ENCODE results near the gene NEGR1. TPM values are rescaled to one million over a fixed set of nuclear protein-coding genes. Genes with fewer than 3 reads are reported as not detected.

The NEGR1 gene
- total and polyA plus RNA-seq, 7 donors = 1.3 to 10.2 (median 2.2) TPM

DNA sequence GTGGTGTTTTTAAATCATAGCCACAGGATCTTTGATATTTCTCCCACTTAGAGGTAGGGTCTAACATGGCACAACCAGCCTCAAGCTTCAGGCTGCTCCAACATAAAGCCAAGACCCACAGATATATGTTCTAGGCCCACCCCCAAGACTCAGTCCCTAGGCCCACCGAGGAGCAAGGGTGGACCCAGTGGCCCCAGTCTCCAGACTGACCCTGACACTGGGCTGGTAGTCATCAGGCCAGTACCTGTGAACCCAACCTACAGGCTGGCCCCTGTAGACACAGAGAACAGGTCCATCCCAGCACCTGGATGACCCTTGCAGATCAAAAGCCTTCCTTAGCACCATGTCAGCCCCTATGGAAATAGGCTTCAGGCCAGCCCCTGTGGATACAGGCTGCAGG, 60.5 kb downstream of the NEGR1 start:
- no peaks in the 10 kb centered on the region for H3K9me3 ChIP-seq
- TF ChIP-seq CTCF (IDR thresholded peaks at IDR 0.05) = no peak
- H3K27me3 ChIP-seq (ENCODE audit: insufficient read depth in 3 of 3, low read length in 2 of 3) = no peaks in the 10 kb centered on the region
- 68 to 89% (median 84%) methylated on average over 1 of the region's 1 CpG for WGBS, 3 donors
- H3K36me3 ChIP-seq (ENCODE audit: insufficient read depth in 1 of 2, low read depth in 1 of 2) = no peaks in the 10 kb centered on the region
- H3K4me3 ChIP-seq = no peak overlapping the region
- intact Hi-C loops (cut with DNase I) = no loop called here
- H3K4me1 ChIP-seq = no peaks in the 10 kb centered on the region
- ATAC-seq (no peak), DNase-seq (no peak)
- H3K27ac ChIP-seq = no peak overlapping the region

DNA sequence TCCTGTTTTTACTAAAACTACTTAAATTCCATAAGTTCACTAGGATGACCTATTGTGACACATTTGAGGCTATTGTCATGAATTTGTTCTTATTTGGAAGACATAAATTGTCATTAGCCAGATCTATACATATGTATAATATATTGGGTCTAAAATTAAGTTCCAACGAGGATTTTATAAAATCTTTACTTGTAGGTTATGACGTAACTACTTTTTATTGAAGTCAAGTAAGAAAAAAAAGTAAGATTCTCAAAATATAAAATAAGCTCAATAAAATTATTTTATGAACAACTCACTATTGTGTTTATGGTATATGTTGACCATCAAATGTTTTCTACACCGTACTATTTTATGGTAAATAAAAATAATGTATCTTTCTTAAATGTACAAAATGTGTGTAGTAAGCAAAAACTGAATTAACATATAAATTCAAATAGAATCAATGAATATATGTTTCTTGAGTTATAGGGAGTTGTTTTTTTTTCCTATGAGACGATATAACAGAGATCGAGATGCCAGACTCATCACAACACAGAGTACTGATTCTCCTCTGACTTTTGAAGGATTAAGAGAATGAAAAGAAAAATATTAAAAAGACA, 64.1 kb downstream of the NEGR1 start:
- no peak overlapping the region for H3K27ac ChIP-seq
- TF ChIP-seq CTCF (IDR thresholded peaks at IDR 0.05) = no peak
- H3K4me1 ChIP-seq = no peaks in the 10 kb centered on the region
- H3K27me3 ChIP-seq (ENCODE audit: insufficient read depth in 3 of 3, low read length in 2 of 3) = no peaks in the 10 kb centered on the region
- intact Hi-C loops (cut with DNase I) = no loop called here
- ATAC-seq (no peak), DNase-seq (no peak)
- no peak overlapping the region for H3K4me3 ChIP-seq
- no peaks in the 10 kb centered on the region for H3K9me3 ChIP-seq
- WGBS, 3 donors = 80 to 89% (median 88%) methylated on average over 5 of the region's 5 CpGs
- H3K36me3 ChIP-seq (ENCODE audit: insufficient read depth in 1 of 2, low read depth in 1 of 2) = no peaks in the 10 kb centered on the region

GRCh38 chr1:72207059-72207458, 75.3 kb downstream of the NEGR1 start:
- no peaks in the 10 kb centered on the region for H3K4me1 ChIP-seq
- 90 to 93% (median 92%) methylated on average over 1 of the region's 1 CpG for WGBS, 3 donors
- no peak overlapping the region for H3K4me3 ChIP-seq
- intact Hi-C loops (cut with DNase I) = no loop called here
- H3K27me3 ChIP-seq (ENCODE audit: insufficient read depth in 3 of 3, low read length in 2 of 3) = no peaks in the 10 kb centered on the region
- ATAC-seq (no peak), DNase-seq (no peak)
- no peaks in the 10 kb centered on the region for H3K9me3 ChIP-seq
- no peak overlapping the region for H3K27ac ChIP-seq
- no peak for TF ChIP-seq CTCF (IDR thresholded peaks at IDR 0.05)
- no peaks in the 10 kb centered on the region for H3K36me3 ChIP-seq (ENCODE audit: insufficient read depth in 1 of 2, low read depth in 1 of 2)

DNA sequence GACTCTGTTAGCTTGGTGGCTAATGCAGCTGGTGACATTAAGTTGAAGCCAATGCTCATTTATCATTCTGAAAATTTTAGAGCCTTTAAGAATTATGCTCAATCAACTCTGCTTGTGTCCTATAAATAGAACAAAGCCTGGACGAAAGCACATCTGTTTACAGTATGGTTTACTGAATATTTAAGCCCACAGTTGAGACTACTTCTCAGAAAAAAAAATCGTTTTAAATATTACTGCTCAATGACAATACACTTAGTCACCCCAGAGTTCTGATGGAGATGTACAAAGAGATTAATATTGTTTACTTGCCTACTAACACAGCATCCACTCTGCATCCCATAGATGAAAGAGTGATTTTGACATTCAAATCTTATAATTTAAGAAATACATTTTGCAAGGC, 79.6 kb downstream of the NEGR1 start:
- WGBS, 3 donors = 55 to 70% (median 58%) methylated on average over 2 of the region's 2 CpGs
- no peaks in the 10 kb centered on the region for H3K4me1 ChIP-seq
- no peak for ATAC-seq
- no peak overlapping the region for H3K27ac ChIP-seq
- no peak for TF ChIP-seq CTCF (IDR thresholded peaks at IDR 0.05)
- no peaks in the 10 kb centered on the region for H3K9me3 ChIP-seq
- no peaks in the 10 kb centered on the region for H3K27me3 ChIP-seq (ENCODE audit: insufficient read depth in 3 of 3, low read length in 2 of 3)
- H3K4me3 ChIP-seq = no peak overlapping the region
- H3K36me3 ChIP-seq (ENCODE audit: insufficient read depth in 1 of 2, low read depth in 1 of 2) = no peaks in the 10 kb centered on the region
- intact Hi-C loops (cut with DNase I) = no loop called here
- DNase-seq = no peak

DNA sequence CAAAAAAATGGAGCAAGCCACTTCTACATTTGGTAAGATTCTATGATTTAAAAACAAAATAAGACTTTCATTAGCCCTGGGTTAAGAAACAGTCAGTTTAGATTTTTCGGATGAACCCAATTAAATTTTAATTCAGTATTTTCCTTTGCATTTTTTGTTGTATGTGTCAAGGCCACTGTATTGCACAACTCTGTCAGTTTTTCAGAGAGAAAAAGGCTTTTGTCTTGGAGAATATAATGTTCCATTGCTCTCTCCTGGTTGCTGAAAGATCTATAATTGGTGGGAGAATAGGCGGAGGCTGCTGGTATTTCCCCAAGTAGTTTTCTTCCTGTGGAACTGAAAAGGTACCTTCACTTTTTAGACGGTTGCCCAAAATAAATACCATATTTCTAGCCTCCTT, 84.6 kb downstream of the NEGR1 start:
- H3K9me3 ChIP-seq = no peaks in the 10 kb centered on the region
- no peak overlapping the region for H3K4me3 ChIP-seq
- no peak for ATAC-seq
- H3K27me3 ChIP-seq (ENCODE audit: insufficient read depth in 3 of 3, low read length in 2 of 3) = no peaks in the 10 kb centered on the region
- 67 to 83% (median 69%) methylated on average over 3 of the region's 3 CpGs for WGBS, 3 donors
- H3K36me3 ChIP-seq (ENCODE audit: insufficient read depth in 1 of 2, low read depth in 1 of 2) = no peaks in the 10 kb centered on the region
- H3K27ac ChIP-seq = no peak overlapping the region
- no peak for DNase-seq
- H3K4me1 ChIP-seq = no peaks in the 10 kb centered on the region
- TF ChIP-seq CTCF (IDR thresholded peaks at IDR 0.05) = no peak
- intact Hi-C loops (cut with DNase I) = no loop called here

Measured in psoas muscle (tissue), 8 donors.